MM.1S (cell line): ENCODE results near the gene KIFBP.
"Not testable (repeated sequence)": the region's sequence is repeated elsewhere in the genome, so short reads cannot be mapped to it uniquely, and the experiment has no call there.

Source experiments
- DNase-seq: peaks from one replicate; pipeline ENCODE4 v3.0.0-alpha.2; 2015
- H2AFZ ChIP-seq: fragments of 300-600 bp; sonication (generic); 2 replicates; pipeline ENCODE4 v1.6.0; 2016; ENCODE audit warnings: antibody characterized with exemption, low read length
- H3F3A ChIP-seq: fragments of 300-600 bp; sonication (generic); 2 replicates; pipeline ENCODE4 v1.6.1; 2016; ENCODE audit warnings: mild to moderate bottlenecking, antibody characterized with exemption, low read length, moderate library complexity, mixed read lengths; ENCODE audit not compliant: insufficient read depth
- H3K27ac ChIP-seq: fragments of 300-600 bp; sonication (generic); 2 replicates; pipeline ENCODE4 v1.5.1; 2016; ENCODE audit warnings: mild to moderate bottlenecking, low read length
- H3K27me3 ChIP-seq: fragments of 300-600 bp; sonication (generic); replicated peaks from 2 replicates; pipeline ENCODE4 v1.6.0; 2016; ENCODE audit warnings: low read length; ENCODE audit not compliant: insufficient read depth
- H3K36me3 ChIP-seq: fragments of 300-600 bp; sonication (generic); replicated peaks from 2 replicates; pipeline ENCODE4 v1.6.1; 2016; ENCODE audit warnings: mild to moderate bottlenecking, low read length, mixed read lengths; ENCODE audit not compliant: insufficient read depth
- H3K4me1 ChIP-seq: fragments of 300-600 bp; sonication (generic); 2 replicates; pipeline ENCODE4 v1.6.1; 2016; ENCODE audit warnings: low read length, mixed read lengths
- H3K4me2 ChIP-seq: fragments of 300-600 bp; sonication (generic); 2 replicates; pipeline ENCODE4 v1.6.0; 2016; ENCODE audit warnings: low read depth, low read length
- H3K4me3 ChIP-seq: fragments of 300-600 bp; sonication (generic); 2 replicates; pipeline ENCODE4 v1.5.1; 2016; ENCODE audit warnings: low read length, mixed read lengths
- H3K79me2 ChIP-seq: fragments of 300-600 bp; sonication (generic); 2 replicates; pipeline ENCODE4 v1.6.1; 2016; ENCODE audit warnings: mixed run types, low read length, mixed read lengths
- H3K9ac ChIP-seq: fragments of 300-600 bp; sonication (generic); 2 replicates; pipeline ENCODE4 v1.6.1; 2016; ENCODE audit warnings: low read length, mixed read lengths
- H3K9me2 ChIP-seq: fragments of 300-600 bp; sonication (generic); replicated peaks from 2 replicates; pipeline ENCODE4 v1.6.1; 2016; ENCODE audit warnings: mild to moderate bottlenecking, low read length, mixed read lengths; ENCODE audit not compliant: insufficient read depth
- H3K9me3 ChIP-seq: fragments of 300-600 bp; sonication (generic); replicated peaks from 2 replicates; pipeline ENCODE4 v1.6.1; 2016; ENCODE audit warnings: mild to moderate bottlenecking, low read length, mixed read lengths; ENCODE audit not compliant: insufficient read depth
- H4K20me1 ChIP-seq: fragments of 300-600 bp; sonication (generic); 2 replicates; pipeline ENCODE4 v1.6.1; 2016; ENCODE audit warnings: mild to moderate bottlenecking, low read length, moderate library complexity, mixed read lengths; ENCODE audit not compliant: insufficient read depth
- EZH2 ChIP-seq: fragments of 300-600 bp; sonication (generic); optimal IDR thresholded peaks from 2 replicates; pipeline ENCODE3; 2017; ENCODE audit warnings: low read depth, mild to moderate bottlenecking, antibody characterized with exemption, low read length, mixed read lengths
- EZH2phosphoT487 ChIP-seq: fragments of 300-600 bp; sonication (generic); IDR thresholded peaks from 2 replicates; pipeline ENCODE4 v1.6.1; 2018; ENCODE audit warnings: antibody characterized with exemption, low read length
- TF ChIP-seq, protein P1 (sequence below): fragments of 300-600 bp; sonication (generic); IDR thresholded peaks from 2 replicates; pipeline ENCODE4 v1.5.1; 2016; ENCODE audit warnings: antibody characterized with exemption, low read length, mixed read lengths

The KIFBP gene, protein sequence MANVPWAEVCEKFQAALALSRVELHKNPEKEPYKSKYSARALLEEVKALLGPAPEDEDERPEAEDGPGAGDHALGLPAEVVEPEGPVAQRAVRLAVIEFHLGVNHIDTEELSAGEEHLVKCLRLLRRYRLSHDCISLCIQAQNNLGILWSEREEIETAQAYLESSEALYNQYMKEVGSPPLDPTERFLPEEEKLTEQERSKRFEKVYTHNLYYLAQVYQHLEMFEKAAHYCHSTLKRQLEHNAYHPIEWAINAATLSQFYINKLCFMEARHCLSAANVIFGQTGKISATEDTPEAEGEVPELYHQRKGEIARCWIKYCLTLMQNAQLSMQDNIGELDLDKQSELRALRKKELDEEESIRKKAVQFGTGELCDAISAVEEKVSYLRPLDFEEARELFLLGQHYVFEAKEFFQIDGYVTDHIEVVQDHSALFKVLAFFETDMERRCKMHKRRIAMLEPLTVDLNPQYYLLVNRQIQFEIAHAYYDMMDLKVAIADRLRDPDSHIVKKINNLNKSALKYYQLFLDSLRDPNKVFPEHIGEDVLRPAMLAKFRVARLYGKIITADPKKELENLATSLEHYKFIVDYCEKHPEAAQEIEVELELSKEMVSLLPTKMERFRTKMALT

GRCh38 chr10:68988530-68989316 is at the start of gene KIFBP:
Gene KIFBP (plus strand): TSS chr10:68988803. CDS start chr10:68988833, 30 bp downstream.
- Histone ChIP-seq H3K4me3 (peak within 1 kb of the TSS; percentile 82), H4K20me1 (no peaks in the 10 kb centered on the region), H3K79me2 (peaks cover 48% of the 10 kb centered on the region), H3K9me2 (no peaks in the 10 kb centered on the region), H3K4me2 (peak within 1 kb of the TSS; percentile 87), H3K27me3 (no peaks in the 10 kb centered on the region), H2AFZ (peak within 1 kb of the TSS; percentile 88), H3K9me3 (no peaks in the 10 kb centered on the region), H3K4me1 (no peaks in the 10 kb centered on the region), H3K36me3 (no peaks in the 10 kb centered on the region; the same call in 1 of the 2 replicates), H3K27ac (peak within 1 kb of the TSS; percentile 77), H3F3A (peaks cover 25% of the 10 kb centered on the region), H3K9ac (peak within 1 kb of the TSS; percentile 77)
- no peak for TF ChIP-seq EZH2phosphoT487
- TF ChIP-seq, protein P1, sequence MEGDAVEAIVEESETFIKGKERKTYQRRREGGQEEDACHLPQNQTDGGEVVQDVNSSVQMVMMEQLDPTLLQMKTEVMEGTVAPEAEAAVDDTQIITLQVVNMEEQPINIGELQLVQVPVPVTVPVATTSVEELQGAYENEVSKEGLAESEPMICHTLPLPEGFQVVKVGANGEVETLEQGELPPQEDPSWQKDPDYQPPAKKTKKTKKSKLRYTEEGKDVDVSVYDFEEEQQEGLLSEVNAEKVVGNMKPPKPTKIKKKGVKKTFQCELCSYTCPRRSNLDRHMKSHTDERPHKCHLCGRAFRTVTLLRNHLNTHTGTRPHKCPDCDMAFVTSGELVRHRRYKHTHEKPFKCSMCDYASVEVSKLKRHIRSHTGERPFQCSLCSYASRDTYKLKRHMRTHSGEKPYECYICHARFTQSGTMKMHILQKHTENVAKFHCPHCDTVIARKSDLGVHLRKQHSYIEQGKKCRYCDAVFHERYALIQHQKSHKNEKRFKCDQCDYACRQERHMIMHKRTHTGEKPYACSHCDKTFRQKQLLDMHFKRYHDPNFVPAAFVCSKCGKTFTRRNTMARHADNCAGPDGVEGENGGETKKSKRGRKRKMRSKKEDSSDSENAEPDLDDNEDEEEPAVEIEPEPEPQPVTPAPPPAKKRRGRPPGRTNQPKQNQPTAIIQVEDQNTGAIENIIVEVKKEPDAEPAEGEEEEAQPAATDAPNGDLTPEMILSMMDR, result peak; percentile 58
- peak; percentile 97 for DNase-seq

- DNase-seq, result no peak
- Histone ChIP-seq H3F3A (no peaks in the 10 kb centered on the region), H3K4me1 (no peaks in the 10 kb centered on the region), H3K9ac (no peak overlapping the region), H3K79me2 (no peaks in the 10 kb centered on the region), H3K27me3 (no peaks in the 10 kb centered on the region), H3K9me3 (no peaks in the 10 kb centered on the region), H3K4me3 (no peak overlapping the region), H3K9me2 (no peaks in the 10 kb centered on the region), H3K27ac (no peak overlapping the region), H3K4me2 (no peak overlapping the region), H3K36me3 (peaks cover 7% of the 10 kb centered on the region; the same call in 1 of the 2 replicates), H2AFZ (no peak overlapping the region), H4K20me1 (no peaks in the 10 kb centered on the region)
- TF ChIP-seq, protein P1, result no peak
- TF ChIP-seq EZH2, result no peak
- TF ChIP-seq EZH2phosphoT487, result no peak
Measured at GRCh38 chr10:68938884-68939283, 49.7 kb upstream of the KIFBP start.

GRCh38 chr10:68940917-68941316 is 47.7 kb upstream of the KIFBP start:
- H3K4me3 ChIP-seq, H4K20me1 ChIP-seq, H2AFZ ChIP-seq, H3K9me3 ChIP-seq, H3K4me1 ChIP-seq, H3K9ac ChIP-seq, H3F3A ChIP-seq, H3K9me2 ChIP-seq, H3K27ac ChIP-seq, H3K36me3 ChIP-seq, H3K79me2 ChIP-seq, H3K4me2 ChIP-seq, H3K27me3 ChIP-seq, DNase-seq: not testable (repeated sequence)
